H1 (cell line): ENCODE data around the gene TMEM151A.

Experiments used
- BRCA1 ChIP-seq: IDR thresholded peaks from 2 replicates; pipeline ENCODE4 v1.6.1; 2012; ENCODE audit warnings: low read depth, low read length, improper control_type of control experiment
- GABPA ChIP-seq: IDR thresholded peaks from 2 replicates; pipeline ENCODE4 v1.6.1; 2011; ENCODE audit warnings: mild to moderate bottlenecking, low read length, moderate library complexity, borderline replicate concordance; ENCODE audit not compliant: insufficient read depth
- JUND ChIP-seq: IDR thresholded peaks from 2 replicates; pipeline ENCODE4 v1.6.1; 2011; ENCODE audit warnings: mild to moderate bottlenecking, improper control_type of control experiment, low read length
- POLR2A ChIP-seq, 2 experiments: IDR thresholded peaks; 1 replicate in 1 of 2; 2 replicates in 1 of 2; pipeline ENCODE4 v1.6.1; 2011; ENCODE audit warnings: low read depth in 2 of 2, low read length in 2 of 2, mild to moderate bottlenecking in 2 of 2; ENCODE audit errors: control extremely low read depth in 1 of 2
- POLR2AphosphoS5 ChIP-seq: IDR thresholded peaks from 2 replicates; pipeline ENCODE4 v1.6.1; 2011; ENCODE audit warnings: low read depth, low read length
- TAF1 ChIP-seq: IDR thresholded peaks from 2 replicates; pipeline ENCODE4 v1.6.1; 2011; ENCODE audit warnings: mild to moderate bottlenecking, low read depth, low read length
- TF ChIP-seq, protein P1 (sequence below): IDR thresholded peaks from 2 replicates; pipeline ENCODE4 v1.6.1; 2011; ENCODE audit warnings: low read length, improper control_type of control experiment
- TF ChIP-seq, protein P2 (sequence below): IDR thresholded peaks from 2 replicates; pipeline ENCODE4 v1.6.1; 2012; ENCODE audit warnings: low read length, inconsistent platforms
- TF ChIP-seq, protein P3 (sequence below), 3 experiments: IDR thresholded peaks; 1 replicate in 2 of 3; 2 replicates in 1 of 3; pipeline versions ENCODE4 v1.5.1 to v1.6.1; 2011; ENCODE audit warnings: low read length in 3 of 3, mild to moderate bottlenecking in 3 of 3, inconsistent platforms in 2 of 3, low read depth in 1 of 3, moderate library complexity in 1 of 3; ENCODE audit not compliant: insufficient read depth in 1 of 3; ENCODE audit errors: control extremely low read depth in 1 of 3

DNA sequence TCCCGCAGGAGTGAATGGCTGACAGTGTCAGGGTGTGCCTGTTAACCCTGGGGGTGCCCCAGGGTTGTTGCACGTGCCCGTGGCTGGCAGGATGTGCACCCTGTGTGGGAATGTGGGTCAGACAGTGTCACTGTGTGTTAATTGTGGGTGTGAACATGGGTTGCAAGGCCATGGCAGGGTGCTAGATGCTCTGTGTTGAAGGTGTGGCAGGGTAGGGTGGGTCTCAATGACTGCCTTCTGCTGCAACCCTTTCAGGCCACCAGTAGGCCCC, 36.3 kb downstream of the TMEM151A start:
- TF ChIP-seq JUND, result no peak
- TF ChIP-seq, protein P1, sequence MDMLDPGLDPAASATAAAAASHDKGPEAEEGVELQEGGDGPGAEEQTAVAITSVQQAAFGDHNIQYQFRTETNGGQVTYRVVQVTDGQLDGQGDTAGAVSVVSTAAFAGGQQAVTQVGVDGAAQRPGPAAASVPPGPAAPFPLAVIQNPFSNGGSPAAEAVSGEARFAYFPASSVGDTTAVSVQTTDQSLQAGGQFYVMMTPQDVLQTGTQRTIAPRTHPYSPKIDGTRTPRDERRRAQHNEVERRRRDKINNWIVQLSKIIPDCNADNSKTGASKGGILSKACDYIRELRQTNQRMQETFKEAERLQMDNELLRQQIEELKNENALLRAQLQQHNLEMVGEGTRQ, result no peak
- TF ChIP-seq, protein P2, sequence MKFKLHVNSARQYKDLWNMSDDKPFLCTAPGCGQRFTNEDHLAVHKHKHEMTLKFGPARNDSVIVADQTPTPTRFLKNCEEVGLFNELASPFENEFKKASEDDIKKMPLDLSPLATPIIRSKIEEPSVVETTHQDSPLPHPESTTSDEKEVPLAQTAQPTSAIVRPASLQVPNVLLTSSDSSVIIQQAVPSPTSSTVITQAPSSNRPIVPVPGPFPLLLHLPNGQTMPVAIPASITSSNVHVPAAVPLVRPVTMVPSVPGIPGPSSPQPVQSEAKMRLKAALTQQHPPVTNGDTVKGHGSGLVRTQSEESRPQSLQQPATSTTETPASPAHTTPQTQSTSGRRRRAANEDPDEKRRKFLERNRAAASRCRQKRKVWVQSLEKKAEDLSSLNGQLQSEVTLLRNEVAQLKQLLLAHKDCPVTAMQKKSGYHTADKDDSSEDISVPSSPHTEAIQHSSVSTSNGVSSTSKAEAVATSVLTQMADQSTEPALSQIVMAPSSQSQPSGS, result no peak
- no peak for TF ChIP-seq BRCA1
- TF ChIP-seq GABPA, result no peak
- TF ChIP-seq POLR2AphosphoS5, result no peak
- no peak for TF ChIP-seq POLR2A (IDR thresholded peaks at IDR 0.05; ENCODE audit: control extremely low read depth in 1 of 2, low read depth in 2 of 2, low read length in 2 of 2)
- no peak for TF ChIP-seq TAF1
- TF ChIP-seq, protein P3, sequence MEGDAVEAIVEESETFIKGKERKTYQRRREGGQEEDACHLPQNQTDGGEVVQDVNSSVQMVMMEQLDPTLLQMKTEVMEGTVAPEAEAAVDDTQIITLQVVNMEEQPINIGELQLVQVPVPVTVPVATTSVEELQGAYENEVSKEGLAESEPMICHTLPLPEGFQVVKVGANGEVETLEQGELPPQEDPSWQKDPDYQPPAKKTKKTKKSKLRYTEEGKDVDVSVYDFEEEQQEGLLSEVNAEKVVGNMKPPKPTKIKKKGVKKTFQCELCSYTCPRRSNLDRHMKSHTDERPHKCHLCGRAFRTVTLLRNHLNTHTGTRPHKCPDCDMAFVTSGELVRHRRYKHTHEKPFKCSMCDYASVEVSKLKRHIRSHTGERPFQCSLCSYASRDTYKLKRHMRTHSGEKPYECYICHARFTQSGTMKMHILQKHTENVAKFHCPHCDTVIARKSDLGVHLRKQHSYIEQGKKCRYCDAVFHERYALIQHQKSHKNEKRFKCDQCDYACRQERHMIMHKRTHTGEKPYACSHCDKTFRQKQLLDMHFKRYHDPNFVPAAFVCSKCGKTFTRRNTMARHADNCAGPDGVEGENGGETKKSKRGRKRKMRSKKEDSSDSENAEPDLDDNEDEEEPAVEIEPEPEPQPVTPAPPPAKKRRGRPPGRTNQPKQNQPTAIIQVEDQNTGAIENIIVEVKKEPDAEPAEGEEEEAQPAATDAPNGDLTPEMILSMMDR (IDR thresholded peaks at IDR 0.05; ENCODE audit: control extremely low read depth in 1 of 3, insufficient read depth in 1 of 3, low read depth in 1 of 3, low read length in 3 of 3), result no peak
